Body of pancreas (tissue), 4 donors: ENCODE results near the gene RAP1GDS1. TPM values are rescaled to one million over a fixed set of nuclear protein-coding genes. Genes with fewer than 3 reads are reported as not detected.
"Not testable (repeated sequence)": the region's sequence is repeated elsewhere in the genome, so short reads cannot be mapped to it uniquely, and the experiment has no call there.

Source experiments
- ATAC-seq: fragments of 150-250 bp; one replicate; pipeline ENCODE4 v1.9.1; 2016
- DNase-seq, 4 donors: peaks; one replicate each; pipeline ENCODE4 v3.0.0-alpha.2; 2019
- H3K27ac ChIP-seq, 4 donors: fragments of 200-600 bp; sonication (generic); 1 replicate in 3 of 4; 2 replicates in 1 of 4; pipeline versions ENCODE4 v1.5.1 to v1.6.1; 2016 to 2019; ENCODE audit warnings: mild to moderate bottlenecking in 1 of 4, mixed read lengths in 1 of 4, moderate library complexity in 1 of 4
- H3K27me3 ChIP-seq, 2 donors: fragments of 200-600 bp; sonication (generic); one replicate each; pipeline ENCODE4 v1.6.0; 2016; ENCODE audit warnings: mild to moderate bottlenecking in 1 of 2
- H3K36me3 ChIP-seq, 2 donors: fragments of 200-600 bp; sonication (generic); replicated peaks in 1 of 2; 2 replicates each; pipeline ENCODE4 v1.5.1; 2016; ENCODE audit warnings: low read depth in 2 of 2; ENCODE audit not compliant: insufficient read depth in 1 of 2
- H3K4me1 ChIP-seq: fragments of 200-600 bp; sonication (generic); one replicate; pipeline ENCODE4 v1.6.0; 2016
- H3K4me3 ChIP-seq, 2 donors: fragments of 200-600 bp; sonication (generic); 1 replicate in 1 of 2; 2 replicates in 1 of 2; pipeline ENCODE4 v1.5.1; 2016 to 2019
- H3K9me3 ChIP-seq, 3 donors: fragments of 200-600 bp; sonication (generic); 1 replicate in 2 of 3; 2 replicates in 1 of 3; pipeline ENCODE4 v1.5.1; 2016
- CTCF ChIP-seq, 7 experiments: fragments of 450-650 bp in 4 of 7; fragments of 200-600 bp in 3 of 7; sonication (generic) in 3 of 7; IDR thresholded peaks; one replicate each; pipeline ENCODE4 v1.5.1; 2016 to 2019; ENCODE audit warnings: antibody characterized with exemption in 7 of 7
- POLR2A ChIP-seq, 3 donors: fragments of 450-650 bp; IDR thresholded peaks; one replicate each; pipeline ENCODE4 v1.6.1; 2016; ENCODE audit warnings: antibody characterized with exemption in 3 of 3, mild to moderate bottlenecking in 2 of 3
- WGBS, 2 donors: methylation state at CpG; one replicate each; pipeline ENCODE4 v1.1.5; 2017; 5-methylcytosine and 5-hydroxymethylcytosine counted together
- intact Hi-C: fragments of 100-400 bp; cut with DNase I; formaldehyde crosslinking; loops from one replicate; pipeline ENCODE4 v1.15.1; 2023
- total RNA-seq, 2 donors: library from RNA; depleted of rRNA; stranded (reverse); fragments of >200 nt; gene quantifications; one replicate each; pipeline ENCODE4 v1.1.0, GENCODE V29; 2016

RAP1GDS1 gene
- total RNA-seq, 2 donors from 2014 or later, result 13.2 to 41.2 TPM

DNA sequence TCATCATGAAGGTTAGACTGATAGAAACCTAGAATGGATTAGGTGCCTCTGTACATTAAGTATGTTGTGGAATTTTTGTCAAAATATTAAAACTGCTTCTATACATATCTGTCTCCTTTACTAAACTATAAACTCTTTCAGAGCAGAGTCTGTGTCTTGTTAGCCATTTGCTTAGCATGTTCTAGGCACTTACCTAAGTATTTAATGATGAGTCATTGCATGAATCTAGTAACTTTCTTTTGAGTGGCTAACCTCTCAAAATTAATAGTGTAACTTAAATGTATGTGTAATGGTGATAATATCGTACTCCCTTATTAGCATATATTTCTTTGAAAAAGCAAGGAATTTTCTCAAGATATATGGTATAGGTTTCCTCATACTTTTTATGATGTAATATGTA is 57.8 kb downstream of the RAP1GDS1 start:
- no peak for TF ChIP-seq POLR2A (IDR thresholded peaks at IDR 0.05)
- TF ChIP-seq CTCF (IDR thresholded peaks at IDR 0.05), result no peak
- no peaks in the 10 kb centered on the region for H3K36me3 ChIP-seq
- no peaks in the 10 kb centered on the region for H3K9me3 ChIP-seq
- ATAC-seq (no peak), DNase-seq (no peak)
- H3K4me3 ChIP-seq, result no peak overlapping the region
- no peaks in the 10 kb centered on the region for H3K4me1 ChIP-seq
- no peak overlapping the region for H3K27ac ChIP-seq
- intact Hi-C loops, result no loop called here
- H3K27me3 ChIP-seq, result no peaks in the 10 kb centered on the region
- WGBS, 2 donors, result 97 to 100% methylated on average over 1 of the region's 1 CpG

GRCh38 chr4:98326168-98326567 is 65.0 kb downstream of the RAP1GDS1 start:
- H3K36me3 ChIP-seq, result no peaks in the 10 kb centered on the region
- peaks cover 0 to 6% (median 0%) of the 10 kb centered on the region in 3 donors for H3K9me3 ChIP-seq
- TF ChIP-seq CTCF (IDR thresholded peaks at IDR 0.05) (no peak), POLR2A (IDR thresholded peaks at IDR 0.05) (no peak)
- DNase-seq, result no peak
- H3K4me1 ChIP-seq, result no peaks in the 10 kb centered on the region
- intact Hi-C loops, result no loop called here
- H3K27ac ChIP-seq, result no peak overlapping the region
- WGBS, 2 donors, result 94 to 100% methylated on average over 2 of the region's 2 CpGs
- no peaks in the 10 kb centered on the region for H3K27me3 ChIP-seq
- no peak for ATAC-seq
- no peak overlapping the region for H3K4me3 ChIP-seq

GRCh38 chr4:98327694-98328093 is 66.5 kb downstream of the RAP1GDS1 start:
- Histone ChIP-seq H3K27ac (no peak overlapping the region), H3K4me3 (no peak overlapping the region), H3K36me3 (no peaks in the 10 kb centered on the region), H3K9me3 (peaks cover 0 to 6% (median 0%) of the 10 kb centered on the region in 3 donors), H3K4me1 (no peaks in the 10 kb centered on the region), H3K27me3 (no peaks in the 10 kb centered on the region)
- intact Hi-C loops, result no loop called here
- TF ChIP-seq CTCF (IDR thresholded peaks at IDR 0.05) (no peak), POLR2A (IDR thresholded peaks at IDR 0.05) (no peak)
- no peak for ATAC-seq
- no peak for DNase-seq
- 98 to 100% methylated on average over 1 of the region's 1 CpG for whole genome bisulfite sequencing, 2 donors

- H3K9me3 ChIP-seq, H3K36me3 ChIP-seq, H3K27ac ChIP-seq, intact Hi-C loops, H3K4me3 ChIP-seq, ATAC-seq, DNase-seq, H3K4me1 ChIP-seq, H3K27me3 ChIP-seq: not testable (repeated sequence)
- 96 to 97% methylated on average over 21 to 24 of the region's 31 CpGs for WGBS, 2 donors
Measured at GRCh38 chr4:98329879-98330640, 68.9 kb downstream of the RAP1GDS1 start.

DNA sequence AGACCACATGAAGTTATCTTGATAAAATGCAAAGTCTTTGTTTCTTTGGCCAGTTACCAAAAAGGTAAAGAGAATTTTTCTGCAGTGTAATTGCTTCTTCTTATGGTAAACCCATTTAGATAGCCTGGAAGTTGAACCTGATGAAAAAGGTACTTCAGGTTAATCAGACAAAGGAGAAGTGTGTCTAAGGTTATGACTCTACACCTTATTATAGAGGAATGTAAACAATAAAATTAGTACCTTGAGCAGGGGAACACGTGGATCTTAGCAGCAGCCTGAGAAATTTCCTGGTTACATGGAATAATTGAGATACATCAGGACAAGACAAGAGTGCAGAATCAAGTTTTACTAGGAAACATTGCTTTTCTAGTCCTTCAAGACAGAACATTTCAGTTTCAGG is 70.8 kb downstream of the RAP1GDS1 start:
- ATAC-seq (no peak), DNase-seq (no peak)
- Histone ChIP-seq H3K27ac (no peak overlapping the region), H3K36me3 (no peaks in the 10 kb centered on the region), H3K9me3 (peaks cover 0 to 6% (median 0%) of the 10 kb centered on the region in 3 donors), H3K4me1 (no peaks in the 10 kb centered on the region), H3K4me3 (no peak overlapping the region), H3K27me3 (no peaks in the 10 kb centered on the region)
- 94 to 100% methylated on average over 1 of the region's 1 CpG for WGBS, 2 donors
- intact Hi-C loops, result no loop called here
- TF ChIP-seq POLR2A (IDR thresholded peaks at IDR 0.05), result no peak
- TF ChIP-seq CTCF (IDR thresholded peaks at IDR 0.05), result no peak
